Brain microvascular endothelial cell (primary cell): Measurements from ENCODE around the gene MUC12.
"Not testable (repeated sequence)": the region's sequence is repeated elsewhere in the genome, so short reads cannot be mapped to it uniquely, and the experiment has no call there.

ENCODE experiments used
- DNase-seq: peaks from one replicate; pipeline ENCODE4 v3.0.0-alpha.2; 2020
- H3K27ac ChIP-seq: fragments of 250-450 bp; sonication (Bioruptor Pico); 2 replicates; pipeline ENCODE4 v1.5.1; 2020; ENCODE audit warnings: mild to moderate bottlenecking, moderate library complexity
- H3K27me3 ChIP-seq: fragments of 250-450 bp; sonication (Bioruptor Pico); replicated peaks from 2 replicates; pipeline ENCODE4 v1.5.1; 2020; ENCODE audit warnings: mild to moderate bottlenecking
- H3K36me3 ChIP-seq: fragments of 250-450 bp; sonication (Bioruptor Pico); replicated peaks from 2 replicates; pipeline ENCODE4 v1.5.1; 2020; ENCODE audit warnings: mild to moderate bottlenecking
- H3K4me3 ChIP-seq: 2 replicates; pipeline ENCODE4 v1.5.1; 2011; ENCODE audit warnings: low read depth, mild to moderate bottlenecking, control low read depth, low read length, moderate library complexity
- CTCF ChIP-seq: IDR thresholded peaks from 2 replicates; pipeline ENCODE4 v1.5.1; 2011; ENCODE audit warnings: low read depth, mild to moderate bottlenecking, moderate library complexity, low read length, control low read depth, inconsistent platforms; ENCODE audit errors: missing control alignments
- in situ Hi-C: cut with HindIII; loops from 2 replicates; pipeline ENCODE4 v1.10.0; 2017; ENCODE audit warnings: low sequenced_read_pairs, low pct_ligation_motif_present

The MUC12 gene

GRCh38 chr7:101058355-101058754 is 89.0 kb downstream of the MUC12 start:
- in situ Hi-C loops = no loop called here
- Histone ChIP-seq H3K27me3 (peaks cover 4% of the 10 kb centered on the region), H3K4me3 (no peak overlapping the region), H3K27ac (no peak overlapping the region), H3K36me3 (no peaks in the 10 kb centered on the region)
- peak; percentile 27 for DNase-seq
- TF ChIP-seq CTCF = no peak

GRCh38 chr7:101059620-101059942 is 90.2 kb downstream of the MUC12 start:
- no peak for DNase-seq
- Histone ChIP-seq H3K36me3 (no peaks in the 10 kb centered on the region), H3K27me3 (peaks cover 4% of the 10 kb centered on the region), H3K4me3 (no peak overlapping the region), H3K27ac (no peak overlapping the region)
- in situ Hi-C loops = no loop called here
- no peak for TF ChIP-seq CTCF

GRCh38 chr7:101060992-101061391 is 91.6 kb downstream of the MUC12 start:
- Histone ChIP-seq H3K4me3 (no peak overlapping the region), H3K27me3 (peaks cover 4% of the 10 kb centered on the region), H3K36me3 (no peaks in the 10 kb centered on the region), H3K27ac (no peak overlapping the region)
- no peak for TF ChIP-seq CTCF
- DNase-seq = no peak
- in situ Hi-C loops = no loop called here

GRCh38 chr7:101064176-101064550 is 94.8 kb downstream of the MUC12 start:
- H3K36me3 ChIP-seq, DNase-seq, in situ Hi-C loops, H3K4me3 ChIP-seq, H3K27me3 ChIP-seq, H3K27ac ChIP-seq: not testable (repeated sequence)

- H3K27ac ChIP-seq, H3K4me3 ChIP-seq, H3K36me3 ChIP-seq, DNase-seq, H3K27me3 ChIP-seq, in situ Hi-C loops: not testable (repeated sequence)
These were observed 95.8 kb downstream of the MUC12 start for GRCh38 chr7:101065162-101065561.

GRCh38 chr7:101066141-101066832 is 96.9 kb downstream of the MUC12 start:
- in situ Hi-C loops = no loop called here
- Histone ChIP-seq H3K27ac (no peak overlapping the region), H3K4me3 (no peak overlapping the region), H3K27me3 (peaks cover 3% of the 10 kb centered on the region), H3K36me3 (no peaks in the 10 kb centered on the region)
- DNase-seq = peak; percentile 12
- no peak for TF ChIP-seq CTCF

- H3K27ac ChIP-seq = no peak overlapping the region
- no peak overlapping the region for H3K4me3 ChIP-seq
- no peak for TF ChIP-seq CTCF
- no peaks in the 10 kb centered on the region for H3K36me3 ChIP-seq
- peak; percentile 4 for DNase-seq
- H3K27me3 ChIP-seq = peaks cover 3% of the 10 kb centered on the region
- in situ Hi-C loops = no loop called here
These were observed 97.4 kb downstream of the MUC12 start for GRCh38 chr7:101066833-101067177.
